Immature natural killer cell (primary cell): Measurements from ENCODE around the gene TMEM54. TPM values are rescaled to one million over a fixed set of nuclear protein-coding genes. Genes with fewer than 3 reads are reported as not detected.
A peak's percentile ranks its signal among the peaks of the same experiment; 100 is the strongest.

ENCODE experiments used
- DNase-seq, 3 donors: peaks; one replicate each; pipeline ENCODE4 v3.0.0; 2022; ENCODE audit warnings: mixed read lengths in 1 of 3
- H3K27ac Mint-ChIP-seq, 6 donors: one replicate each; pipeline ENCODE4 v1.8.0; 2020; ENCODE audit warnings: mixed read lengths in 6 of 6, mild to moderate bottlenecking in 5 of 6, inconsistent platforms in 4 of 6, moderate library complexity in 3 of 6
- H3K27me3 Mint-ChIP-seq, 3 donors: one replicate each; pipeline ENCODE4 v1.8.0; 2020 to 2021; ENCODE audit warnings: low read depth in 3 of 3, mild to moderate bottlenecking in 3 of 3, mixed read lengths in 3 of 3, moderate library complexity in 3 of 3, inconsistent platforms in 1 of 3
- H3K36me3 Mint-ChIP-seq, 3 donors: one replicate each; pipeline ENCODE4 v1.8.0; 2020; ENCODE audit warnings: mixed read lengths in 3 of 3, inconsistent platforms in 2 of 3, mild to moderate bottlenecking in 2 of 3
- H3K4me1 Mint-ChIP-seq, 2 donors: one replicate each; pipeline ENCODE4 v1.8.0; 2020; ENCODE audit warnings: inconsistent platforms in 2 of 2, mild to moderate bottlenecking in 2 of 2, mixed read lengths in 2 of 2, moderate library complexity in 1 of 2
- H3K4me3 Mint-ChIP-seq, 5 donors: one replicate each; pipeline ENCODE4 v1.8.0; 2020; ENCODE audit warnings: mild to moderate bottlenecking in 5 of 5, mixed read lengths in 5 of 5, inconsistent platforms in 3 of 5, moderate library complexity in 3 of 5
- H3K9me3 Mint-ChIP-seq, 6 donors: one replicate each; pipeline ENCODE4 v1.8.0; 2020; ENCODE audit warnings: mild to moderate bottlenecking in 6 of 6, mixed read lengths in 6 of 6, inconsistent platforms in 4 of 6, moderate library complexity in 3 of 6
- polyA plus RNA-seq, 3 donors: library from polyadenylated mRNA; unstranded; fragments of 300-500 nt; fragmentation: Illumina TruSeq; gene quantifications; one replicate each; pipeline ENCODE4 v1.2.3, GENCODE V29; 2021

Gene TMEM54
- polyA plus RNA-seq, 3 donors from 2014 or later = not detected

- no peak for DNase-seq
Measured at GRCh38 chr1:32887623-32888022, 13.6 kb downstream of the TMEM54 start.

GRCh38 chr1:32886828-32887414 is 14.3 kb downstream of the TMEM54 start:
- H3K9me3 Mint-ChIP-seq = no peaks in the 10 kb centered on the region

More at GRCh38 chr1:32887623-32888022, 13.6 kb downstream of the TMEM54 start:
- no peaks in the 10 kb centered on the region for H3K36me3 Mint-ChIP-seq
- H3K4me3 Mint-ChIP-seq = no peak overlapping the region
- H3K27me3 Mint-ChIP-seq = peaks cover 13 to 28% (median 25%) of the 10 kb centered on the region in 3 donors
- H3K4me1 Mint-ChIP-seq = peaks cover 9 to 11% of the 10 kb centered on the region in 2 donors
- H3K27ac Mint-ChIP-seq = no peak overlapping the region
- no peaks in the 10 kb centered on the region for H3K9me3 Mint-ChIP-seq

GRCh38 chr1:32886004-32886827 is 15.0 kb downstream of the TMEM54 start, which contains the start of gene HPCA:
Gene HPCA, plus strand, starts transcription at chr1:32886491. Its CDS starts 2,408 bp downstream, at chr1:32888899.
- peaks cover 6 to 19% (median 15%) of the 10 kb centered on the region in 3 donors for H3K27me3 Mint-ChIP-seq
- DNase-seq = peak; percentile 38 to 51 (median 48)

More at GRCh38 chr1:32886828-32887414, 14.3 kb downstream of the TMEM54 start:
- H3K4me3 Mint-ChIP-seq = no peak overlapping the region
- H3K36me3 Mint-ChIP-seq = no peaks in the 10 kb centered on the region
- DNase-seq = no peak
- H3K27me3 Mint-ChIP-seq = peaks cover 7 to 21% (median 21%) of the 10 kb centered on the region in 3 donors
- peaks cover 2 to 5% of the 10 kb centered on the region in 2 donors for H3K4me1 Mint-ChIP-seq
- H3K27ac Mint-ChIP-seq = no peak overlapping the region

GRCh38 chr1:32885676-32886003 is 15.5 kb downstream of the TMEM54 start:
- Mint-ChIP-seq H3K27ac (no peak overlapping the region), H3K4me3 (peak overlapping the region in 2 of 5 donors; percentile 27 to 44)
- DNase-seq = no peak

More at GRCh38 chr1:32886004-32886827, 15.0 kb downstream of the TMEM54 start, which contains the start of gene HPCA:
- Mint-ChIP-seq H3K36me3 (no peaks in the 10 kb centered on the region), H3K9me3 (no peaks in the 10 kb centered on the region), H3K4me1 (peaks cover 0 to 4% of the 10 kb centered on the region in 2 donors), H3K4me3 (peak within 1 kb of the TSS in 2 of 5 donors; percentile 27 to 44), H3K27ac (no peak within 1 kb of the TSS)

GRCh38 chr1:32884726-32885125 is 16.5 kb downstream of the TMEM54 start:
- H3K27ac Mint-ChIP-seq = no peak overlapping the region
- DNase-seq = no peak
- no peaks in the 10 kb centered on the region for H3K36me3 Mint-ChIP-seq
- no peaks in the 10 kb centered on the region for H3K9me3 Mint-ChIP-seq
- no peak overlapping the region for H3K4me3 Mint-ChIP-seq
- peaks cover 0 to 4% of the 10 kb centered on the region in 2 donors for H3K4me1 Mint-ChIP-seq
- peaks cover 6 to 21% (median 13%) of the 10 kb centered on the region in 3 donors for H3K27me3 Mint-ChIP-seq

More at GRCh38 chr1:32885676-32886003, 15.5 kb downstream of the TMEM54 start:
- Mint-ChIP-seq H3K4me1 (peaks cover 0 to 4% of the 10 kb centered on the region in 2 donors), H3K36me3 (no peaks in the 10 kb centered on the region), H3K9me3 (no peaks in the 10 kb centered on the region), H3K27me3 (peaks cover 6 to 21% (median 15%) of the 10 kb centered on the region in 3 donors)

GRCh38 chr1:32884032-32884372 is 17.2 kb downstream of the TMEM54 start:
- peaks cover 6 to 24% (median 8%) of the 10 kb centered on the region in 3 donors for H3K27me3 Mint-ChIP-seq
- no peaks in the 10 kb centered on the region for H3K9me3 Mint-ChIP-seq
- no peaks in the 10 kb centered on the region for H3K36me3 Mint-ChIP-seq
- no peak overlapping the region for H3K4me3 Mint-ChIP-seq
- no peak for DNase-seq
- no peak overlapping the region for H3K27ac Mint-ChIP-seq
- H3K4me1 Mint-ChIP-seq = peaks cover 0 to 4% of the 10 kb centered on the region in 2 donors

GRCh38 chr1:32883338-32884031 is 17.7 kb downstream of the TMEM54 start:
- Mint-ChIP-seq H3K36me3 (no peaks in the 10 kb centered on the region), H3K9me3 (no peaks in the 10 kb centered on the region), H3K4me1 (peaks cover 0 to 4% of the 10 kb centered on the region in 2 donors), H3K27me3 (peaks cover 6 to 21% (median 8%) of the 10 kb centered on the region in 3 donors), H3K4me3 (no peak overlapping the region), H3K27ac (no peak overlapping the region)
- no peak for DNase-seq

GRCh38 chr1:32881871-32882850 is 19.0 kb downstream of the TMEM54 start:
- DNase-seq = no peak
- no peaks in the 10 kb centered on the region for H3K9me3 Mint-ChIP-seq
- H3K4me1 Mint-ChIP-seq = peaks cover 0 to 4% of the 10 kb centered on the region in 2 donors
- no peak overlapping the region for H3K27ac Mint-ChIP-seq
- H3K4me3 Mint-ChIP-seq = no peak overlapping the region
- H3K36me3 Mint-ChIP-seq = no peaks in the 10 kb centered on the region
- H3K27me3 Mint-ChIP-seq = peaks cover 0 to 9% (median 8%) of the 10 kb centered on the region in 3 donors

- Mint-ChIP-seq H3K9me3 (no peaks in the 10 kb centered on the region), H3K4me1 (peaks cover 0 to 3% of the 10 kb centered on the region in 2 donors), H3K27ac (no peak overlapping the region), H3K4me3 (no peak overlapping the region), H3K27me3 (peaks cover 0 to 10% (median 8%) of the 10 kb centered on the region in 3 donors), H3K36me3 (no peaks in the 10 kb centered on the region)
- no peak for DNase-seq
Measured at GRCh38 chr1:32881291-32881690, 19.9 kb downstream of the TMEM54 start.

- DNase-seq = no peak
- no peak overlapping the region for H3K27ac Mint-ChIP-seq
- peaks cover 0 to 10% (median 6%) of the 10 kb centered on the region in 3 donors for H3K27me3 Mint-ChIP-seq
- no peak overlapping the region for H3K4me3 Mint-ChIP-seq
- H3K36me3 Mint-ChIP-seq = no peaks in the 10 kb centered on the region
- H3K4me1 Mint-ChIP-seq = no peaks in the 10 kb centered on the region
- no peaks in the 10 kb centered on the region for H3K9me3 Mint-ChIP-seq
Measured at GRCh38 chr1:32878637-32879041, 22.6 kb downstream of the TMEM54 start.

GRCh38 chr1:32878183-32878582 is 23.0 kb downstream of the TMEM54 start:
- H3K4me1 Mint-ChIP-seq = no peaks in the 10 kb centered on the region
- H3K27me3 Mint-ChIP-seq = peaks cover 0 to 10% (median 5%) of the 10 kb centered on the region in 3 donors
- no peak overlapping the region for H3K27ac Mint-ChIP-seq
- no peaks in the 10 kb centered on the region for H3K9me3 Mint-ChIP-seq
- no peaks in the 10 kb centered on the region for H3K36me3 Mint-ChIP-seq
- no peak overlapping the region for H3K4me3 Mint-ChIP-seq
- no peak for DNase-seq

- Mint-ChIP-seq H3K4me3 (no peak overlapping the region), H3K27ac (no peak overlapping the region), H3K36me3 (no peaks in the 10 kb centered on the region), H3K27me3 (peaks cover 3 to 14% (median 8%) of the 10 kb centered on the region in 3 donors), H3K9me3 (no peaks in the 10 kb centered on the region), H3K4me1 (peaks cover 0 to 3% of the 10 kb centered on the region in 2 donors)
- DNase-seq = no peak
Measured at GRCh38 chr1:32877211-32878110, 23.7 kb downstream of the TMEM54 start.
